ENCODE data around the gene KLHL35. TPM values are rescaled to one million over a fixed set of nuclear protein-coding genes. Genes with fewer than 3 reads are reported as not detected.
"Not testable (repeated sequence)": the region's sequence is repeated elsewhere in the genome, so short reads cannot be mapped to it uniquely, and the experiment has no call there.

The KLHL35 gene
- total RNA-seq, 1 experiment from 2014 or later: 0.83 TPM

DNA sequence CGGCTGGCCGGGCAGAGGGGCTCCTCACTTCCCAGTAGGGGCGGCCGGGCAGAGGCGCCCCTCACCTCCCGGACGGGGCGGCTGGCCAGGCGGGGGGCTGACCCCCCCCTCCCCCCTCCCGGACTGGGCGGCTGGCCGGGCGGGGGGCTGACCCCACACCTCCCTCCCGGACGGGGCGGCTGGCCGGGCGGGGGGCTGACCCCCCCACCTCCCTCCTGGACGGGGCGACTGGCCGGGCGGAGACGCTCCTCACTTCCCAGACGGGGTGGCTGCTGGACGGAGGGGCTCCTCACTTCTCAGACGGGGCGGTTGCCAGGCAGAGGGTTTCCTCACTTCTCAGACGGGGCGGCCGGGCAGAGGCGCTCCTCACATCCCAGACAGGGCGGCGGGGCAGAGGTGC, 23.0 kb downstream of the KLHL35 start:
- H4K8ac ChIP-seq (replicated peaks; ENCODE audit: insufficient read length, low read depth, low read length); H3K79me2 ChIP-seq (ENCODE audit: insufficient read depth, low read length); H3K9me3 Mint-ChIP-seq; H3K4me1 ChIP-seq (ENCODE audit: insufficient read depth, low read length); H3K14ac ChIP-seq (ENCODE audit: insufficient read depth, low read length); H3K4me3 Mint-ChIP-seq; H3T11ph ChIP-seq (ENCODE audit: low read length); H3K4ac ChIP-seq (ENCODE audit: low read depth, low read length); H2BK5ac ChIP-seq (ENCODE audit: insufficient read length, low read length); H3K27ac Mint-ChIP-seq; H3K27ac ChIP-seq (ENCODE audit: insufficient read length, low read depth, low read length); H3K4me2 ChIP-seq (ENCODE audit: insufficient read depth, insufficient read length, low read length); H3K23me2 ChIP-seq (ENCODE audit: insufficient read length, low read depth, low read length, poor library complexity, severe bottlenecking); H3K56ac ChIP-seq (ENCODE audit: insufficient read length, low read depth, low read length); H2BK12ac ChIP-seq (ENCODE audit: insufficient read length, low read depth, low read length); H2AFZ ChIP-seq (ENCODE audit: low read length); H3K27me3 ChIP-seq (ENCODE audit: insufficient read depth, low read length); H3K9ac ChIP-seq (ENCODE audit: extremely low read depth, insufficient read length, low read length); H4K20me1 ChIP-seq (ENCODE audit: control insufficient read depth, insufficient read depth, insufficient read length); H3K4me1 Mint-ChIP-seq; H3K23ac ChIP-seq (ENCODE audit: insufficient read length, low read depth, low read length); H4K91ac ChIP-seq (ENCODE audit: insufficient read length, low read depth, low read length); H3K27me3 Mint-ChIP-seq (ENCODE audit: low read depth); H3K79me1 ChIP-seq (ENCODE audit: insufficient read depth, low read depth, low read length, poor library complexity, severe bottlenecking); H2BK20ac ChIP-seq (ENCODE audit: low read depth, low read length, poor library complexity, severe bottlenecking); DNase-seq; H2AK5ac ChIP-seq (ENCODE audit: insufficient read length, low read length); H3K9me3 ChIP-seq (ENCODE audit: control insufficient read depth, low read depth, low read length); H3K18ac ChIP-seq (ENCODE audit: insufficient read length, low read depth, low read length); H2BK15ac ChIP-seq (ENCODE audit: low read depth, low read length); H4K5ac ChIP-seq (ENCODE audit: insufficient read length, low read depth, low read length); H2BK120ac ChIP-seq (ENCODE audit: low read depth, low read length, poor library complexity, severe bottlenecking): not testable (repeated sequence)
- peaks cover 51 to 78% (median 58%) of the 10 kb centered on the region in 3 experiments for H3K36me3 Mint-ChIP-seq (ENCODE audit: insufficient read depth in 1 of 3, low read depth in 3 of 3)
- no CpG with 5 or more reads among the region's 33 CpGs for WGBS (ENCODE audit: extremely low coverage, insufficient read length, low lambda C conversion rate)
